ENCODE measurements around the gene SLC37A1. TPM values are rescaled to one million over a fixed set of nuclear protein-coding genes. Genes with fewer than 3 reads are reported as not detected.

Gene SLC37A1
- total RNA-seq, 2 experiments from 2014 or later = 12.8 to 14.9 TPM

- DNase-seq (no peak), ATAC-seq (no peak)
- intact Hi-C loops (cut with micrococcal nuclease) = no loop called here
- H3K27ac Mint-ChIP-seq = no peak overlapping the region
- H3K27me3 Mint-ChIP-seq = no peaks in the 10 kb centered on the region
- no peak for TF ChIP-seq CTCF (IDR thresholded peaks at IDR 0.05)
- no peak overlapping the region for H3K4me3 Mint-ChIP-seq
- H3K36me3 Mint-ChIP-seq (ENCODE audit: low read depth) = peaks cover 8% of the 10 kb centered on the region
- ChIA-PET CTCF (no interaction called here), POLR2A (no interaction called here)
- H3K9me3 Mint-ChIP-seq = no peaks in the 10 kb centered on the region
- H3K4me1 Mint-ChIP-seq (ENCODE audit: low read depth) = no peaks in the 10 kb centered on the region
These were observed 45.2 kb downstream of the SLC37A1 start for GRCh38 chr21:42558846-42559245.

GRCh38 chr21:42559326-42559725, 45.7 kb downstream of the SLC37A1 start:
- Mint-ChIP-seq H3K4me1 (ENCODE audit: low read depth) (no peaks in the 10 kb centered on the region), H3K4me3 (no peak overlapping the region), H3K9me3 (no peaks in the 10 kb centered on the region), H3K27me3 (no peaks in the 10 kb centered on the region), H3K36me3 (ENCODE audit: low read depth) (peaks cover 8% of the 10 kb centered on the region), H3K27ac (no peak overlapping the region)
- no peak for DNase-seq
- no peak for TF ChIP-seq CTCF (IDR thresholded peaks at IDR 0.05)
- ChIA-PET POLR2A (no interaction called here), CTCF (interaction anchor here (1.2 kb wide), 1 partner anchor 259 kb away, joined by 3 read pairs; no protein-coding TSS in a partner anchor)
- no peak for ATAC-seq
- intact Hi-C loops (cut with micrococcal nuclease) = no loop called here

- Mint-ChIP-seq H3K4me1 (ENCODE audit: low read depth) (no peaks in the 10 kb centered on the region), H3K27me3 (no peaks in the 10 kb centered on the region), H3K4me3 (no peak overlapping the region), H3K27ac (no peak overlapping the region), H3K9me3 (no peaks in the 10 kb centered on the region), H3K36me3 (ENCODE audit: low read depth) (peaks cover 10% of the 10 kb centered on the region)
- TF ChIP-seq CTCF (IDR thresholded peaks at IDR 0.05) = no peak
- no peak for DNase-seq
- ATAC-seq = no peak
- CTCF ChIA-PET = interaction anchor here (1.2 kb wide), 1 partner anchor 257 kb away, joined by 3 read pairs; no protein-coding TSS in a partner anchor
- POLR2A ChIA-PET = no interaction called here
- intact Hi-C loops (cut with micrococcal nuclease) = no loop called here
These were observed 47.0 kb downstream of the SLC37A1 start for GRCh38 chr21:42560517-42561179.

- no peak overlapping the region for H3K4me3 Mint-ChIP-seq
- peaks cover 10% of the 10 kb centered on the region for H3K36me3 Mint-ChIP-seq (ENCODE audit: low read depth)
- intact Hi-C loops (cut with micrococcal nuclease) = no loop called here
- no peak for TF ChIP-seq CTCF (IDR thresholded peaks at IDR 0.05)
- DNase-seq = no peak
- ATAC-seq = no peak
- no peaks in the 10 kb centered on the region for H3K4me1 Mint-ChIP-seq (ENCODE audit: low read depth)
- no peaks in the 10 kb centered on the region for H3K9me3 Mint-ChIP-seq
- POLR2A ChIA-PET = no interaction called here
- no peaks in the 10 kb centered on the region for H3K27me3 Mint-ChIP-seq
- no peak overlapping the region for H3K27ac Mint-ChIP-seq
- CTCF ChIA-PET = interaction anchor here (0.9 kb wide), 1 partner anchor 31 kb away, joined by 3 read pairs; no protein-coding TSS in a partner anchor
These were observed 48.4 kb downstream of the SLC37A1 start for GRCh38 chr21:42561762-42562650.

GRCh38 chr21:42562816-42563215, 49.2 kb downstream of the SLC37A1 start:
- no peak for TF ChIP-seq CTCF (IDR thresholded peaks at IDR 0.05)
- Mint-ChIP-seq H3K36me3 (ENCODE audit: low read depth) (peaks cover 10% of the 10 kb centered on the region), H3K4me3 (no peak overlapping the region)

More at GRCh38 chr21:42562816-42563215, 49.2 kb downstream of the SLC37A1 start:
- ChIA-PET POLR2A (no interaction called here), CTCF (no interaction called here)
- Mint-ChIP-seq H3K27ac (no peak overlapping the region), H3K9me3 (no peaks in the 10 kb centered on the region), H3K27me3 (no peaks in the 10 kb centered on the region), H3K4me1 (ENCODE audit: low read depth) (no peaks in the 10 kb centered on the region)
- intact Hi-C loops (cut with micrococcal nuclease) = no loop called here
- ATAC-seq (no peak), DNase-seq (no peak)
